Kidney (tissue), 14 donors: ENCODE results near the gene TUT7. TPM values are rescaled to one million over a fixed set of nuclear protein-coding genes. Genes with fewer than 3 reads are reported as not detected.

Source experiments
- DNase-seq, 5 donors: peaks; one replicate each; pipeline ENCODE4 v3.0.0-alpha.2; 2013 to 2020
- FAIRE-seq: peaks from 2 replicates; lab custom pipeline; 2012; peaks lifted over from hg19 to GRCh38; lab: Jason Lieb, UNC
- H3K27ac ChIP-seq, 2 donors: one replicate each; pipeline ENCODE4 v1.7.0; 2013; ENCODE audit warnings: low read depth in 2 of 2, low read length in 2 of 2, inconsistent platforms in 1 of 2
- H3K27me3 ChIP-seq: one replicate; pipeline ENCODE4 v1.7.1; 2013; ENCODE audit warnings: low read length, inconsistent platforms; ENCODE audit not compliant: control insufficient read depth, insufficient read depth
- H3K36me3 ChIP-seq, 3 donors: one replicate each; pipeline versions ENCODE4 v1.7.0 to v1.7.1; 2013; ENCODE audit warnings: low read length in 3 of 3, control low read depth in 1 of 3, inconsistent platforms in 1 of 3; ENCODE audit not compliant: insufficient read depth in 3 of 3, control insufficient read depth in 2 of 3
- H3K4me1 ChIP-seq, 3 donors: one replicate each; pipeline versions ENCODE4 v1.7.0 to v1.7.1; 2013; ENCODE audit warnings: low read length in 3 of 3, inconsistent platforms in 1 of 3, low read depth in 1 of 3; ENCODE audit not compliant: control insufficient read depth in 2 of 3, insufficient read depth in 2 of 3
- H3K4me3 ChIP-seq, 3 donors: one replicate each; pipeline versions ENCODE4 v1.7.0 to v1.8.1; 2013; ENCODE audit warnings: low read length in 3 of 3, control low read depth in 1 of 3, inconsistent platforms in 1 of 3
- H3K9ac ChIP-seq, 3 donors: one replicate each; pipeline versions ENCODE4 v1.7.0 to v1.7.1; 2013; ENCODE audit warnings: low read length in 3 of 3, control low read depth in 1 of 3, inconsistent platforms in 1 of 3
- H3K9me3 ChIP-seq, 3 donors: one replicate each; pipeline versions ENCODE4 v1.7.0 to v1.7.1; 2013; ENCODE audit warnings: low read length in 3 of 3, control low read depth in 1 of 3, inconsistent platforms in 1 of 3; ENCODE audit not compliant: control insufficient read depth in 2 of 3, insufficient read depth in 1 of 3
- CTCF ChIP-seq: IDR thresholded peaks from 3 replicates; pipeline ENCODE4 v1.5.1; 2012; ENCODE audit warnings: mild to moderate bottlenecking, moderate library complexity, borderline replicate concordance; ENCODE audit not compliant: insufficient read depth; ENCODE audit errors: extremely low read depth
- intact Hi-C: fragments of 100-400 bp; cut with DNase I; formaldehyde crosslinking; loops from one replicate; pipeline ENCODE4 v1.11.1; 2022
- polyA plus RNA-seq: library from polyadenylated mRNA; stranded (reverse); fragments of 350-450 nt; fragmentation: Illumina TruSeq; extraction: RNeasy Lipid Tissue Mini Kit (QIAGEN cat#74804); gene quantifications from one replicate; pipeline ENCODE4 v1.2.3, GENCODE V29; 2014; ENCODE audit warnings: low read depth, low replicate concordance; ENCODE audit not compliant: insufficient read depth
- total RNA-seq: library from RNA; stranded (reverse); fragmentation: NEBNext Ultra II Directional; extraction: Animal tissue kit (Norgen Biotek cat#: 25700); gene quantifications from one replicate; pipeline ENCODE4 v1.2.1, GENCODE V29; 2021
- donor health status: control.
- donor health status: control.
- donor health status: control.
- donor health status: control.
- donor health status: control.
- donor health status: DM: yes; HTN: yes; CAD: no.
- donor health status: Normal renal cell carcinoma (clear cell type).

The TUT7 gene
- total and polyA plus RNA-seq, 2 donors from 2014 or later, result 6.6 to 26.0 TPM

DNA sequence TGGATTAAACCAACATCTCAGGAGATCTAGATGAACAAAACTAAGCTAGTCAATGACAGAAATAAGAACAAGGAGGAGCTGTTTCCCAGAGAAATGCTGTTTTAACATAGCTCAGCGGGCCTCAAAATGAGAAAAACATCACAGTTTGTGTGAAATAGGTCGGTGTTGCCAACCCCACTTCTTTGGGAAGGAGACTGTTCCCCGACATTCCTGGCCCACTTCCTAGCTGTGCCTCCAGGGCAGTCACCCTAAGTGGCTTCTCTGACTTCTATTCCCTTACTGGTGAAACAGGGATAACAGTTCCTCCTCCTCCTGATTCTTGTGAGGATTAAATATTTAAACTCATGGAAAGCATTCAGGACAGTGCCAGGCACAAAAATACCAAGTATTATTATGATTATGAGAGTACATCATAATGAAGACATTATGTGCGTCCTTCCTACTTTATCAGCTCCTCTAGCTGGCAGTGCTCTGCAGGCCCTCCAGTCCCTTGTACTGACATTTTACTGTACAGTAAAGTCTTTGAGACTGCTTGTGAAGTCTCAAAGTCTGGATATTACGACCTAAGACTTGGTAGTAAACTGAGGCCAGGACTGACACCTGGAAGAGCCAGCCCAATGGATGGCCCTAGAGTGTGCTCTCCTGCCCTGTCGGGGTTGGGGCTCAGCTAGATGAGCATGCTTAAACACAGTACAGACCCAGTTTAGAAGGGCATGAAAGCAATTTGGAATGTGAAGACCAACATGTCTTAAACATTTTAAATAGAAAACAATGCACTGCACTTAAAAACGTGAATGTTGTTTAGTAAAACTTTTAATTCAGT lies 79.2 kb downstream of the TUT7 start:
- FAIRE-seq (no peak), DNase-seq (no peak)
- TF ChIP-seq CTCF, result no peak
- Histone ChIP-seq H3K9ac (no peak overlapping the region), H3K4me1 (peaks cover 0 to 6% (median 0%) of the 10 kb centered on the region in 3 donors), H3K36me3 (peaks cover 8 to 17% (median 9%) of the 10 kb centered on the region in 3 donors), H3K27me3 (no peaks in the 10 kb centered on the region), H3K27ac (no peak overlapping the region), H3K9me3 (peaks cover 0 to 1% (median 0%) of the 10 kb centered on the region in 3 donors), H3K4me3 (no peak overlapping the region)
- intact Hi-C loops, result no loop called here

DNA sequence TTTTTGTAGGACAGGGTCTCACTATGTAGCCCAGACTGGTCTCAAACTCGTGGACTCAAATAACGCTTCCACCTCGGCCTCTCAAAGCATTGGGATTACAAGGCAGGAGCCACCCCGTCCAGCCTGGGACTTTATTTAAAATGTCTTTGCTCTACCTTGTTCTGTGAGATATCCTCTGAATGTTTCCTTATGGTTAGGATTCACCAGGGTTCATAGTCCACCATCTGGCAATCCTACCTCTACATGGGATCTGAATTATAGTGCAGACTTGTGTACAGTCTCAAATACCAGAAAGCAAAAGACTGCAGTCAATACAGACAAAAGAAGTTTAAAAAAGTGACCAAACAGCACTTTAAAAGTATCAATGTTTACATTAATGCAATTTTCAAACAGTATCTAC lies 82.0 kb downstream of the TUT7 start:
- peaks cover 6 to 17% (median 8%) of the 10 kb centered on the region in 3 donors for H3K36me3 ChIP-seq
- no peak for FAIRE-seq
- no peaks in the 10 kb centered on the region for H3K27me3 ChIP-seq
- H3K9me3 ChIP-seq, result peaks cover 0 to 1% (median 0%) of the 10 kb centered on the region in 3 donors
- TF ChIP-seq CTCF, result no peak
- H3K4me1 ChIP-seq, result peaks cover 0 to 3% (median 0%) of the 10 kb centered on the region in 3 donors
- no peak overlapping the region for H3K27ac ChIP-seq
- H3K9ac ChIP-seq, result no peak overlapping the region
- intact Hi-C loops, result no loop called here
- H3K4me3 ChIP-seq, result no peak overlapping the region
- DNase-seq, result no peak

- no peak for TF ChIP-seq CTCF
- Histone ChIP-seq H3K27me3 (no peaks in the 10 kb centered on the region), H3K36me3 (peaks cover 0 to 16% (median 11%) of the 10 kb centered on the region in 3 donors), H3K9me3 (no peaks in the 10 kb centered on the region), H3K9ac (no peak overlapping the region), H3K4me3 (no peak overlapping the region), H3K4me1 (peaks cover 0 to 3% (median 0%) of the 10 kb centered on the region in 3 donors), H3K27ac (no peak overlapping the region)
- no peak for DNase-seq
- FAIRE-seq, result no peak
- intact Hi-C loops, result no loop called here
These were observed 90.3 kb downstream of the TUT7 start for GRCh38 chr9:86263876-86264275.
